Erythroblast (primary cell): ENCODE measurements around the gene TTLL9.

Experiments
- DNase-seq, 2 experiments: peaks; one replicate each; lab custom pipeline; 2025; lab: John Stamatoyannopoulos, UW
- GATA1 ChIP-seq: IDR thresholded peaks from 2 replicates; pipeline ENCODE4 v1.6.1; 2011; ENCODE audit warnings: low read depth, mild to moderate bottlenecking, control low read depth, low read length, moderate library complexity
- POLR2A ChIP-seq: IDR thresholded peaks from 2 replicates; pipeline ENCODE4 v1.6.1; 2011; ENCODE audit warnings: mild to moderate bottlenecking, low read length

The TTLL9 gene

DNA sequence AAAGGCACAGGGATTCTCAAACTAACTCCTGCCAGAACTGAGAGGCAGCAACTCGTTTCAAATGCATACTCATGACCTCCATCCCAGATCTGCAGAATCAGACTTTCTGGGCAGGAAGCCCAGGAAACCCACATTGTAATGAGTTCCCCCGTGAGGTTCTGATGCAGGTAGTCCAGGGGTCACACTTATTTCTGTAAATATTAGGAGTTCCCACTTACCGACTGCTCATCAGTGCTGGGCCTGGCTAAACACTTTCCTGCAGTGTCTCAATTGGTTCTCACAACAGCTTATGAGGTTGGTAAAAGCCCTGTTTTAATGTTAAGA lies 11.7 kb upstream of the TTLL9 start:
- DNase-seq = no peak
- no peak for TF ChIP-seq POLR2A

DNA sequence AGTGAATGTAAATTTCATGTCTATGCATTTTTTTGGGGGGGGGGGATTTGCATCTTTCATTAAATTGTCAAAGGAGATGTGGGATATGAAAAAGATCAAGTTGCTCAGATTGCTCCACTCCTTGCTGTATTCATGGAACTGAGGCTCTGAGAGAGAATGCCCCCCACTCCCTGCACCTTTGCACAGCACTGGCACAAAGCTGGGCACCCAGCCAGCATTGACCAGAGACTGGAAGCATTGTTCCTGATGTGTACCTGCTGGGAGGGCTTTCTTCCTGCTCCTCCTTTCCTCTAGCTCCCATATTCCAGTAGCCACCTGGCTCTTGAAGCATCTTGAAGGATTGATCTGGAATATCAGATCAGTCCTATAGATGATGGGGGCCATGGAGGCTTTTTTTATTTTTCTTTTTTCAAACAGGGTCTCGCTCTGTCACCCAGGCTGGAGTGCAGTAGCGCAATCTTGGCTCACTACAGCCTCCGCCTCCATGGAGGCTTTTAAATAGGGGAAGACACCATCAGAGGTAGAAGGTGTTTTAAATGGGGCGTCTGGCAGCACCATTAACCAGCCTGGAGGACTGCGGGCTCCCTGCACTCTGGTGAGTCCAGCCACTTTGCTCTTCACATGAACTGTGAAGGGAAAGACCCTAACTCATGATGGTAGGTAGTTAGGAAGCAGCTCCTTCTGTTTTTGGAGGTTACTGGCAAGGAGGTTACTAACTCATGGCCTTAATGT lies 11.0 kb upstream of the TTLL9 start:
- TF ChIP-seq GATA1 (no peak), POLR2A (no peak)
- no peak for DNase-seq

DNA sequence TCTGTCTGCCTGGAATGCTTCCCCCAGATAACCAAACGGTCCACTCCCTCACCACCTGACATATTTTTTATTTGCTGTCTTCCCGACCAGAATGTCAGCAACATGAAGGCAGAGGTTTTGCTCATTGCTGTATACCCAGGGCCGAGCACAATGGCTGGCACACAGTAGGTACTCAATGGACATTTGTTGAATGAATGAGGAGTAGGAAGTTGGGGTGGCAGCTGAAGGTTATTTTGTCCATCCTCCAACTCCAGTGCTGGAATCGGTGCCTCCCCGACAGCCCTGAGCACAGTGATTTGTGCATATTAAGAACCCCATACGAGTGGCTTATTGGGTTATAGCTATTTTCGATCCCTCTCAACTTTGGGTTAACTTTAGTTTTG lies 10.4 kb upstream of the TTLL9 start:
- TF ChIP-seq GATA1 (no peak), POLR2A (no peak)

DNA sequence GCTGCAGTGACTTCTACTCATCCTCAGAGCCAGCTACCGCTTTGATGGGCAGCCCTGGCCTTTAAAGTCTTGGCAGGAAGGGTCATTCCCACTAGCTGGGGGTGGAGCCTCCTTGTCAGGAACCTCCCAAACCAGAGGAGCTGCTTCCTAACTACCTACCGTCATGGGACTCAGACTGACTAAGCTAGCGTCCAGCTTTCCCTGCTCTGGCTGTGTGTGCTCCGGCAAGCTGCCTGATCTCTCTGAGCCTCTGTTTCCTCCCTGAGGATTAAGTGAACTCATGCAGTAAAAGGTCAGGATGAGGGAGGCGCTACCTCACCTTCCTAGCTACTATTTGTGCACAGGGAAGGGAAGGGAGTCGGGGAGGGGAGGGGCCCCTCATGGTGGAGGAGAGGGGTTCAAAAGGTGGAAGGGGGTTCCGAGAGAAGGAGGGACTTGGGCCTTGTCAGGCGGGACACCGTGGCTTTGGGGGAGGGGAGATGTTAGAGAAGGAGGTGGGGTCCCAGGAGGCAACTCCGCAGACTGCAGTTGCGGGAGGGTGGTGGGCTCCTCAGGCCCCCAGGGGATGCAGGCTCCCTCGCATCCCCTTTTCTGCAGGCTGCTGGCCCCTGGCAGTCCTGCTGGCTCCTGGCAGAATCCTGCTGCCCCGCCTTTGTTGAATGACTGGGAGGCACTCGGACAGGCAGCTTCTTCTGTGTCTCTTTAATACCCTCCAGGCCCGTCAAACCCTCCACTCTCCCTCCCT lies 9.9 kb upstream of the TTLL9 start:
- no peak for DNase-seq
- TF ChIP-seq GATA1 (no peak), POLR2A (no peak)

More for the DNA sequence above, 10.4 kb upstream of the TTLL9 start:
- no peak for DNase-seq

DNA sequence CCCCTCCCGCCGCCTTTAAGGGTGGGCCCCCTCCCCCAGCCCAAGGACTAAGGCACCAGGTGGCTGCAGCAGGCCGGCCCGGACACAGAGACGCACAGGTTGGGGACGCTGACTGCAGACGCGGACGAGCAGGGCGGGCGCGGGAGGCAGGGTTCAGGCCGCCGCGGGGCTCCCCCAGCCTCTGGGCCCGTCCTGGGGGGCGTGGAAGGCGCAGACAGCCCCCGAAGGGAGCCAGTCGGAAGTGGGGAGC lies 9.4 kb upstream of the TTLL9 start:
- DNase-seq = no peak
- TF ChIP-seq POLR2A (no peak), GATA1 (no peak)

DNA sequence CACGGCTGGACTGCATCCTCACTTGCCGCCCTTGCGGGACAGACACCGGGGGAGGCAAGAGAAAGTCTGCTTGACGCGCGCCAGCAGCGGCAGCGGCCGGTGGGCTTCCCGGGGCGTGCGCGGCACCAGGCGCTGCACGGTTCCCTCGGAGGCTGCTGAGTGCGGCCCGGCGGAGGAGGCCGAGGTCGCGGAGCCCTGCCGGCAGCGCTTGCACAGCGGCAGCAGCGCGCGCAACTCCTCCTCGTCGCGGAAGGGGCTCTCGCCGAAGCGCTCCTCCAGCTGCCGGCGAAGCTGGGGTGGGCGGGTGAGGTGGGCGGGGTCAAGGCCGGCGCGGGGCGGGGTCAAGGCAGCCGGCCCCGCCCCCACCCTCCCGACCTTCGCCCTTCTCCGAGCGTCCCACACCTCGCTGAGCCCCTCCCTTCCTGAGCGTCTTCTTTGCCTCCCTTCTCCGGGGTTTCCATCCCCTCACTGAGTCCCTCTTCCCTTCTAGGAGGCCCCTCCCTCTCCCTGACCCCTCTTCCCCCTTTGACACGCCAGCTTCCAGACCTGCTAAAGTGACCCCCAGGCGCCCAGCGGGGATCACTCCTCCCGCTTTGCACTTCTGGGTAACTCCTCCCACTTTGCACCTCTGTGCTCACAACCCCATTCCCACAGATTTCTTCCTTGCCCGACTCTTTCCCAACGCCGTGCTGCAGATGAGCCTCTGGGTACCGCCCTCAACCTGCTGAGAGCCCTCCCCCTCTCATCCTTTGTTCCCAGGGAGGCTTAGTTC lies 8.9 kb upstream of the TTLL9 start:
- DNase-seq = peak; percentile 66 to 74
- TF ChIP-seq GATA1 (no peak), POLR2A (no peak)

DNA sequence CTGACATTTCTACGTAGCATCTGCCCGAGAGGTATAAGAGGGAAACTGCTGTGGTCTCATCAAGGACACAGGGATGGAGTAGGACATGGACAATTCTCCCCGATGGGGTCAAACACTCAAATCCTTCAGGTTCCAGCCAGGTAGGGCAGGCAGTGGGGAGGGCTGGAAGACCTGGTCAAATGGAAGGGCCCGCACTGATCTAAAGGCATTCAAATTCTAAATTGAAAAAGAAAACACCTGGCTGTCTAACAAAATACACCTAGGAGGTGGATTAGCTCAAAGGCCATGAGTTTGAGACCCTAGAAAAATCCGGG lies 8.3 kb upstream of the TTLL9 start:
- no peak for DNase-seq

DNA sequence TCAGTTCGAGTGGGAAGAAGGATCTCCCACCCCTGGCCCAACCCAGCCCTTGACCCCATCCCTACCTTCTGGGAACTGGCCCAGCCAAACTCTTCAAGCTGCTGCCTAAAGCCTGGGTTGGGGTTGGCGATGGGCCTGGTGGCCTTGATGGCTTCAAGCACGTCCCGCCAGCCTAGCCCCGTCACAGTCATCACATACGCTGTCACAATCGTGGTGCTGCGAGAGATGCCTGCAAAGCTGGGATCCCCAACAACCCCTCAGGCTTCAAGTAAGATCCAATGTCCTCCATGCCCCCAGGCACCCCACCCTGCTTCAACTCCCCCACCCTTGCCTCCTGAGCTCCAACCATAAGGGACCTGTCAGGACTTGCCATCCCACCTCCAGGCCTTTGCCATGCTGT lies 7.9 kb upstream of the TTLL9 start:
- DNase-seq = no peak
- TF ChIP-seq GATA1 (no peak), POLR2A (no peak)

More for the DNA sequence above, 8.3 kb upstream of the TTLL9 start:
- TF ChIP-seq GATA1 (no peak), POLR2A (no peak)

DNA sequence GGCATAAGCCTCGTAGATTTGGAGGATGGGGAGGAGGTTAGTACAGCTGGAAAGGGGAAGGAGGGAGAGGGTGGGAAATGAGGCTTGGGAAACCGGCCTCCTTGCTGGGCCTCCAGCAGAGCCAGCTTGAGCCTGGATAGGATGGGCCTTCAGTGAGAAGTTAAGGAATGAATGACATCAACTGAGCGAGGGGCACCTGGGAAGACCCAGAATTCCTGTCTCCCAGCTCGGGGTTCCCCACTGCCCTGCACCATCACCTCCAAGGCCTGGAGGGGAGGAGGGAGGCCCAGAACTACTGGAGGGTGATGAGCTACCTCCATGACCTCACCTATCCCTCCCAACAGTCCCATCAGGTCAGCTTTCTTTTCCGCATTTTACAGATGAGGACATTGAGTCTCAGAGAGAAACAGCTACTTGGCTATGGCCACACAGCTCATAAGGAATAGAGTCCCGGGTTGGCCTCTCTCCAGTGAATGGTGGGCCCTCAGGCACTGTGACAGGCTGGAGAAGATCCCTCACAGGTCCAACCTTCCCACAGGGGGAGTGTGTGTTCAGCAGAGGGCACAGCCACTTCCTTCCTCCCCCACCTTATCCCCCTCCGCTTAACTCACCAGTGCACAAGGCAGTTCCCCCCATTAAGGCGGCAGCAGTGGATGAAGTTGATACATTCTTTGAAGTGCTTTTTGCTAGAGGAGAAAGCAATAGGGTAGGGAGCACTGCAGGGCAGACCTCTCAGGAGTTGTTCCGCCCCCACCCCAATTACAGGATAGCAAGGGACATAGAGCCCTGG lies 6.9 kb upstream of the TTLL9 start:
- TF ChIP-seq GATA1 (no peak), POLR2A (no peak)
- DNase-seq = no peak

DNA sequence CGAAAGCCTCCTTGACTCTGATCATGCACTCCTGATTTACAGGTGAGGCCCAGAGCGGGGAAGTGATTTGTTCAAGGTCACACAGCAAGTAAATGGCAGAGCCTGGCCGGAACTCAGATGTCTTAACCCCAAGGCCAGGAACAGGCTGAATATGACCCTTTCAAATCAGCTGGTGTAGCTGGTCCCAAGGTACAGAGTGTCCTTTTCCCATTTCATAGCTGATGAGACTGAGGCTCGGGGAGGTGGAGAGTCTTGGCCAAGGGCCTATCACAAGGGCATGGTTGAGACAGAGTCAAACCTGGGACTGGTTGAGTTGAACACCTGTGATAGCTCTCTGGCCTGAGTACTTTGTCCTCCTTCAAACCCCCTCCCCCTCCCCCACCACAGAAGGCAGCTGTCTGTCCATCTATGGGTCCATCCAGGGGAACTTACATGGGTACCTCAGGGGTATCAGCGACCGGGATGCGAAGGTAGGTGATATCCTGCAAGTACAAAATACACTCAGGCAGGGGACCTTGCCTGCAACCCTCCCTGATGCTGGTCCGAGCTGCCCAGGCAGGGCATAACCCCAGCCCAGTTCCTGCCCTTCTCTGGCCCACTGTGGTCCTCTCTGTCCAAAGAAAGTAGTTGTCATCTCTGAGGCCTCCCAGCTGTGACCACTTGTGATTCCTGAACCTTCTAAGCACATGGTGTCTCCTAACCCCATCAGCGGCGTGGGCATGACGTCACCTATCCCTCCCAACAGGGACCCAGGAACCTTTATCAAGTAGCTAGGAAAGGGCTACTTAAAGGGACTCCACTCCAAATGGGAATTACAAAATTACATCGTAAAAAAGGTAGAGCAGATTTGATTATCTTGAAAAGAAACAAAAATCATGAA lies 5.7 kb upstream of the TTLL9 start:
- no peak for DNase-seq
- TF ChIP-seq POLR2A = no peak
- TF ChIP-seq GATA1 = no peak

DNA sequence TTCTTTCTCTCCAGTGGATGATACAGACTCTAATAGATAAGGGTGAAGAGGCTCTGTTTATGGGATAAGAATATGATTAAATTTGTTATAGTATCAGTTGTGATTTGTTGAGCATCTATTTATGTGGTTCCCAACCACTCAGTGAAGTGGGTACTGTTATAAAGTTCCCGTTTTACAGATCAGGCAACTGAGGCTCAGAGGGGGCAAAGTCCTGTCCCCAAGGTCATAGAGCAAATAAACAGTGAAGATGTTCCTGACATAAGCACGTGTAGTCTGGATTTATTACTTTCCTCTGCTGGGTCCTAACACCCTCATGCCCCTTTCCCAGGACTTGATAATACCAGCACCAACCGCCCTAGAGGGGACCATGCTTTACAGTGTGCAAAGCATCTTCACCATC lies 4.2 kb upstream of the TTLL9 start:
- TF ChIP-seq POLR2A = no peak
- TF ChIP-seq GATA1 = no peak
- DNase-seq = no peak

DNA sequence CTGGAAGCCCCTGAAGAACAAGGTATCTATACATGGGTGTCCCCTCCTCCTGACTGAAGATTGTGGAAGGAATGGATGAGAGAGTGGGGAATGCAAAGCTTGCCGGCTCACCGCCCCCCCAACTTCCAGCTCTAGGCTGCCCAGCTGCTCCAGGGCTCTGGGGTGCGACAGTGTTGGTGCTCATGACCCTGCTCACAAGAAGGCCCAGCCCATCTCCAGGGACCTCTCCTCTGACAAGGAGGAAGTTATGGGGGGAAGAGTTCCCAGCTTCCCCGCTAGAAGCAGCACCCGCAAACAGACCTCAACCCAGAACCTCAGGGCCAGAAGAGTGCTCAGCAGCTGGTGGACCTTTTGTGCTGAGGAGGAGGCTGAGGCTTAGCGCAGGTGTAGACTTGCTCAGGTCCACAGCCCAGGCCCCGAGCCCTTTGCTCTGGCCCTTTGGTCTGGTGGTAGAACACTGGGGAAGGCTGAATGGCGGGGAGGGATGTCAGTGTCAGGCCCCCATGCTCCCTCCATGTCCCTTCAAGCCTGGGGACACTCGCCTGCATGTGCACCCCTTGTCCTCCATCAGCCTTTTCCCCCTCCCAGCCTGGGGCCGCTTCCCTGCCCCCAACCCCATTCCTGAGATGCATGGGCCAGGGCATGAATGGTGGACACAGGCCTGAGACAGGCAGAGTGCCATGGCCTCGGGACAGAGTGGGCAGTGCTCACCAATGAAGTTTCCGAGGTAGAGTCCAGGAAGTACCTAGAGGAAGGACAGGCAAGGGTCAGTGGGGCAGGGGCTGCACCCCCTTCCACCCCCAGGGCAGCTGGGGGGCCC lies 1.4 kb upstream of the TTLL9 start:
- TF ChIP-seq POLR2A = no peak
- TF ChIP-seq GATA1 = no peak
- no peak for DNase-seq

DNA sequence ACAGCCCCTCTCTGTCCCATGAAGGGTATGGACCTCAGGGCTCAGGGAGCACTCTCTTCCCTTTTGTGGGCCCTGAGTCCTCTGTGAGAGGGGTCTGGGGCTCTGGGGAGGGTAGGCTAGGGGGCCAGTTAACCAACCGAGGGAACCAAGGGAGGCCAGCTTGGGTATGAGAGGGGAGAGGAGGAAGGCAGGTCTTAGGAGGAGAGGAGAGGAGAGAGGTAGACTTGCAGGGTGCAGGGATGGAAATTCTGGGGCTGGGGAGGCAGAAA lies 827 bp upstream of the TTLL9 start:
- DNase-seq = no peak
- TF ChIP-seq GATA1 (no peak), POLR2A (no peak)
